ENCODE measurements around the gene NPHP3. TPM values are rescaled to one million over a fixed set of nuclear protein-coding genes. Genes with fewer than 3 reads are reported as not detected.

The NPHP3 gene
- total and polyA plus RNA-seq, 4 donors, result 3.0 to 19.7 (median 6.3) TPM

GRCh38 chr3:132655471-132655870 lies 66.7 kb downstream of the NPHP3 start:
- Histone ChIP-seq H3K9ac (ENCODE audit: low read depth in 1 of 2, low read length in 2 of 2) (no peak overlapping the region), H3K4me1 (ENCODE audit: control insufficient read depth in 4 of 4, insufficient read depth in 4 of 4, low read length in 3 of 4) (peaks cover 1 to 61% (median 23%) of the 10 kb centered on the region in 4 donors)
- 86% methylated on average over 2 of the region's 2 CpGs for WGBS

GRCh38 chr3:132654721-132655120 lies 67.5 kb downstream of the NPHP3 start:
- TF ChIP-seq SP1 (IDR thresholded peaks at IDR 0.05), result no peak
- no peak for TF ChIP-seq JUND (IDR thresholded peaks at IDR 0.05)
- peaks cover 1 to 62% (median 23%) of the 10 kb centered on the region in 4 donors for H3K4me1 ChIP-seq (ENCODE audit: control insufficient read depth in 4 of 4, insufficient read depth in 4 of 4, low read length in 3 of 4)
- WGBS, result 91% methylated on average over 5 of the region's 5 CpGs
- H3K27ac ChIP-seq (ENCODE audit: low read depth in 1 of 2, low read length in 2 of 2), result no peak overlapping the region
- no peak for DNase-seq (ENCODE audit: low spot score)
- H3K9me3 ChIP-seq (ENCODE audit: control insufficient read depth in 4 of 4, low read length in 3 of 4), result no peaks in the 10 kb centered on the region
- H3K27me3 ChIP-seq (ENCODE audit: control insufficient read depth in 4 of 4, insufficient read depth in 4 of 4, low read length in 3 of 4), result no peaks in the 10 kb centered on the region
- peaks cover 0 to 5% (median 0%) of the 10 kb centered on the region in 4 donors for H3K36me3 ChIP-seq (ENCODE audit: control insufficient read depth in 4 of 4, insufficient read depth in 3 of 4, low read depth in 1 of 4, low read length in 3 of 4)
- no peak overlapping the region for H3K4me3 ChIP-seq (ENCODE audit: low read depth in 1 of 3, low read length in 3 of 3)
- no peak overlapping the region for H3K9ac ChIP-seq (ENCODE audit: low read depth in 1 of 2, low read length in 2 of 2)

More at GRCh38 chr3:132655471-132655870, 66.7 kb downstream of the NPHP3 start:
- Histone ChIP-seq H3K4me3 (ENCODE audit: low read depth in 1 of 3, low read length in 3 of 3) (no peak overlapping the region), H3K27me3 (ENCODE audit: control insufficient read depth in 4 of 4, insufficient read depth in 4 of 4, low read length in 3 of 4) (no peaks in the 10 kb centered on the region), H3K9me3 (ENCODE audit: control insufficient read depth in 4 of 4, low read length in 3 of 4) (no peaks in the 10 kb centered on the region), H3K27ac (ENCODE audit: low read depth in 1 of 2, low read length in 2 of 2) (no peak overlapping the region), H3K36me3 (ENCODE audit: control insufficient read depth in 4 of 4, insufficient read depth in 3 of 4, low read depth in 1 of 4, low read length in 3 of 4) (peaks cover 0 to 5% (median 0%) of the 10 kb centered on the region in 4 donors)
- no peak for DNase-seq (ENCODE audit: low spot score)
- no peak for TF ChIP-seq HNF4A (conservative IDR thresholded peaks at IDR 0.05)
- TF ChIP-seq NR2F2 (IDR thresholded peaks at IDR 0.05), result peak; percentile 6
- no peak for TF ChIP-seq FOXA1 (IDR thresholded peaks at IDR 0.05)
- no peak for TF ChIP-seq TAF1 (conservative IDR thresholded peaks at IDR 0.05)
- TF ChIP-seq EGR1 (IDR thresholded peaks at IDR 0.05; ENCODE audit: low read depth in 2 of 2), result no peak

- TF ChIP-seq EGR1 (IDR thresholded peaks at IDR 0.05; ENCODE audit: low read depth in 2 of 2) (no peak), RAD21 (IDR thresholded peaks at IDR 0.05) (no peak), FOXA2 (IDR thresholded peaks at IDR 0.05) (no peak), MAX (IDR thresholded peaks at IDR 0.05) (no peak), CTCF (IDR thresholded peaks at IDR 0.05; ENCODE audit: low read depth, low read length, missing input control) (no peak)
- peaks cover 1 to 57% (median 23%) of the 10 kb centered on the region in 4 donors for H3K4me1 ChIP-seq (ENCODE audit: control insufficient read depth in 4 of 4, insufficient read depth in 4 of 4, low read length in 3 of 4)
- no peak overlapping the region for H3K27ac ChIP-seq (ENCODE audit: low read depth in 1 of 2, low read length in 2 of 2)
- H3K9me3 ChIP-seq (ENCODE audit: control insufficient read depth in 4 of 4, low read length in 3 of 4), result no peaks in the 10 kb centered on the region
- no peak overlapping the region for H3K4me3 ChIP-seq (ENCODE audit: low read depth in 1 of 3, low read length in 3 of 3)
- no peaks in the 10 kb centered on the region for H3K27me3 ChIP-seq (ENCODE audit: control insufficient read depth in 4 of 4, insufficient read depth in 4 of 4, low read length in 3 of 4)
- peaks cover 0 to 5% (median 0%) of the 10 kb centered on the region in 4 donors for H3K36me3 ChIP-seq (ENCODE audit: control insufficient read depth in 4 of 4, insufficient read depth in 3 of 4, low read depth in 1 of 4, low read length in 3 of 4)
- DNase-seq (ENCODE audit: low spot score), result no peak
- WGBS, result 94% methylated on average over 2 of the region's 2 CpGs
- no peak overlapping the region for H3K9ac ChIP-seq (ENCODE audit: low read depth in 1 of 2, low read length in 2 of 2)
These were observed 68.0 kb downstream of the NPHP3 start for GRCh38 chr3:132654190-132654589.

GRCh38 chr3:132652640-132653270 lies 69.5 kb downstream of the NPHP3 start:
- H3K4me1 ChIP-seq (ENCODE audit: control insufficient read depth in 4 of 4, insufficient read depth in 4 of 4, low read length in 3 of 4), result peaks cover under 1 to 54% (median 21%) of the 10 kb centered on the region in 4 donors
- H3K4me3 ChIP-seq (ENCODE audit: low read depth in 1 of 3, low read length in 3 of 3), result no peak overlapping the region
- H3K9me3 ChIP-seq (ENCODE audit: control insufficient read depth in 4 of 4, low read length in 3 of 4), result no peaks in the 10 kb centered on the region
- WGBS, result 72% methylated on average over 1 of the region's 1 CpG
- no peak for DNase-seq (ENCODE audit: low spot score)
- peaks cover 0 to 5% (median 0%) of the 10 kb centered on the region in 4 donors for H3K36me3 ChIP-seq (ENCODE audit: control insufficient read depth in 4 of 4, insufficient read depth in 3 of 4, low read depth in 1 of 4, low read length in 3 of 4)
- no peak overlapping the region for H3K27ac ChIP-seq (ENCODE audit: low read depth in 1 of 2, low read length in 2 of 2)
- H3K9ac ChIP-seq (ENCODE audit: low read depth in 1 of 2, low read length in 2 of 2), result no peak overlapping the region
- TF ChIP-seq ATF3 (IDR thresholded peaks at IDR 0.05) (no peak), CTCF (IDR thresholded peaks at IDR 0.05; ENCODE audit: low read depth, low read length, missing input control) (no peak), NR2F2 (IDR thresholded peaks at IDR 0.05) (no peak), YY1 (IDR thresholded peaks at IDR 0.05) (no peak), MAX (IDR thresholded peaks at IDR 0.05) (no peak)
- H3K27me3 ChIP-seq (ENCODE audit: control insufficient read depth in 4 of 4, insufficient read depth in 4 of 4, low read length in 3 of 4), result no peaks in the 10 kb centered on the region

All from liver (tissue), 9 donors.